HuH-7 (cell line): ENCODE data around the gene RBM26.

Source experiments
- DNase-seq: peaks from one replicate; pipeline ENCODE4 v3.0.0; 2011; ENCODE audit warnings: low spot score

RBM26 gene

GRCh38 chr13:79273045-79273444 is 133.0 kb downstream of the RBM26 start:
- DNase-seq: no peak

GRCh38 chr13:79271616-79272015 is 134.4 kb downstream of the RBM26 start:
- no peak for DNase-seq

GRCh38 chr13:79270859-79271258 is 135.2 kb downstream of the RBM26 start:
- DNase-seq: no peak
